GM10266 (cell line): ENCODE results near the gene FOSB.

Experiments used
- DNase-seq: peaks from one replicate; pipeline ENCODE4 v3.0.0; 2012; ENCODE audit errors: extremely low spot score
- TF ChIP-seq, protein P1 (sequence below): IDR thresholded peaks from 2 replicates; pipeline ENCODE4 v1.5.1; 2012; ENCODE audit warnings: mild to moderate bottlenecking, low read depth; ENCODE audit not compliant: control insufficient read depth, insufficient read depth; ENCODE audit errors: missing control alignments

Gene FOSB

GRCh38 chr19:45443462-45444317 is 24.1 kb upstream of the FOSB start:
- TF ChIP-seq, protein P1, sequence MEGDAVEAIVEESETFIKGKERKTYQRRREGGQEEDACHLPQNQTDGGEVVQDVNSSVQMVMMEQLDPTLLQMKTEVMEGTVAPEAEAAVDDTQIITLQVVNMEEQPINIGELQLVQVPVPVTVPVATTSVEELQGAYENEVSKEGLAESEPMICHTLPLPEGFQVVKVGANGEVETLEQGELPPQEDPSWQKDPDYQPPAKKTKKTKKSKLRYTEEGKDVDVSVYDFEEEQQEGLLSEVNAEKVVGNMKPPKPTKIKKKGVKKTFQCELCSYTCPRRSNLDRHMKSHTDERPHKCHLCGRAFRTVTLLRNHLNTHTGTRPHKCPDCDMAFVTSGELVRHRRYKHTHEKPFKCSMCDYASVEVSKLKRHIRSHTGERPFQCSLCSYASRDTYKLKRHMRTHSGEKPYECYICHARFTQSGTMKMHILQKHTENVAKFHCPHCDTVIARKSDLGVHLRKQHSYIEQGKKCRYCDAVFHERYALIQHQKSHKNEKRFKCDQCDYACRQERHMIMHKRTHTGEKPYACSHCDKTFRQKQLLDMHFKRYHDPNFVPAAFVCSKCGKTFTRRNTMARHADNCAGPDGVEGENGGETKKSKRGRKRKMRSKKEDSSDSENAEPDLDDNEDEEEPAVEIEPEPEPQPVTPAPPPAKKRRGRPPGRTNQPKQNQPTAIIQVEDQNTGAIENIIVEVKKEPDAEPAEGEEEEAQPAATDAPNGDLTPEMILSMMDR = no peak
- DNase-seq = peak; percentile 85

DNA sequence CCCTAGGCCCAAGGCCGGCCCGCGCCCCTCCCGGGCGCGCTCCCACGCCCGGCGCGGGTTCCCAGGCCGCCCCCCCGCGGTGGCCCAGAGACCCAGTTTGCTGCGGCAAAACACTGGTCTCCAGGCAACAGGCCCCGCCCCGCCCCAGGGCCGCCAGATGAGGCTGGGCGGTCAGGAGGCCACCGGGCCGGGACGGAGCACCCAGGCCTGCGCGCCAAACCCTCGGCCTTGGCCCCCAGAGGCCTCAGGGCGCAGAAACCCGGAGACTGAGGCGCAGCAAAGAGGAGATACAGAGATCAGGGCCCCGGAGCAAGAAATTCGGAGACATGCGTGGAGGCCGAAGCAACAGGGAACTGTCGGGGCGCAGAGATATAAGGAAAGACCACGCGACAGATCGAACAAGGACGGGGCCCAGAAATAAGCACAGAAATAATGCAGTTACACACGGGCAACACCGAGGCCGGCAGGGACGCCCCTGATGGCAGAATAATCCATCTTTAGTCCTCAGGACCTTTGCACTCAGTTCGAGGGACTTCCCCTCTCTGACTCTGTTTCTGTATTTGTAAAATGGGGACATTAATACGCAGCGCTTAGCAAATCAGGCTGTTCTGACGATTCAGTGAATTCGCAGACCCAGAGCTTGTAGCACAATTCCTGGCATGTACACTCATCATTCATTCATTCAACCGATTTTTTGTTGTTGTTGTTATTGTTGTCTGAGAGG is 23.3 kb upstream of the FOSB start:
- TF ChIP-seq, protein P1 = peak; percentile 34
- peak; percentile 96 for DNase-seq

GRCh38 chr19:45445139-45445538 is 22.7 kb upstream of the FOSB start:
- TF ChIP-seq, protein P1 = no peak
- DNase-seq = no peak

DNA sequence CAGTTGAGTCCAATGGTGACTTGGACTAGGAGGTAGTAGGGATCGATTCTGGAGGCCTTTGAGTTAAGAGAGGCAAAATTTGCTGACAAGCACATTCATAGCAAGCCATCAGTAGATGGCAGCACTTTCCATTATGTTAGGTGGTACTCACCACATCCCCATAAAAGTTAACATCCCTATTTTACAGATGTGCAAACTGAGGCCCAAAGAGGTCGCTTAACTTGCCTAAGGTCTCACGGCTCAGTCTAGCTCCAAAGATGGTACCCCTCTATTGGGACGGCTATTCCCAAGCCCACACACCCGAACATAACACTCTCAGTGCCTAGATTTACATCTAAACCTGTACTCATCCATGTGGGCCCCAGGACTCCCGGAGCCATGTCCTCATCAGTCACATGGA is 21.5 kb upstream of the FOSB start:
- DNase-seq = peak; percentile 66

DNA sequence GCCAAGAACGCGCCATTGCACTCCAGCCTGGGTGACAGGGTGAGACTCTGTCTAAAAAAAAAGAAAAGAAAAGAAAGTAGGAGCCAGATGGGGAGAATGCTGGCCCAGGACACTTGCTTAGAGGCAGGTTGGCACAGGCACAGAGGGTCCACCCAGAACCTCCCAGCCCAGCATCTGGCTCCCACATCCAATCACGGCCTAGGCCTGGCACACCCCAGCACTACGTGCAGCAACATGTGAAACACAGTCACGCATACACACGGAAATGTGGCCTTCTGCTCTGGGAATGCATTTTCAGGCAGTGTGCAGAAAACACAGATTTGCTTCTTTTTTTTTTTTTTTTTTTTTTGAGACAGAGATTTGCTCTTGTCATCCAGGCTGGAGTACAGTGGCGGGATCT is 20.9 kb upstream of the FOSB start:
- TF ChIP-seq, protein P1 = no peak
- no peak for DNase-seq

More for the DNA sequence above, 21.5 kb upstream of the FOSB start:
- TF ChIP-seq, protein P1 = peak; percentile 59

- TF ChIP-seq, protein P1 = no peak
- DNase-seq = no peak
Measured at GRCh38 chr19:45448425-45448756, 19.4 kb upstream of the FOSB start.

GRCh38 chr19:45448887-45449299 is 18.9 kb upstream of the FOSB start:
- TF ChIP-seq, protein P1 = no peak
- DNase-seq = no peak
